GM19043 (cell line): Measurements from ENCODE around the gene GRID1.

Experiments used
- ATAC-seq: cut with Tn5 transposase; IDR thresholded peaks from one replicate; pipeline ENCODE4 v1.9.1; 2021; ENCODE audit warnings: low read depth; ENCODE audit not compliant: unreplicated experiment

The GRID1 gene

DNA sequence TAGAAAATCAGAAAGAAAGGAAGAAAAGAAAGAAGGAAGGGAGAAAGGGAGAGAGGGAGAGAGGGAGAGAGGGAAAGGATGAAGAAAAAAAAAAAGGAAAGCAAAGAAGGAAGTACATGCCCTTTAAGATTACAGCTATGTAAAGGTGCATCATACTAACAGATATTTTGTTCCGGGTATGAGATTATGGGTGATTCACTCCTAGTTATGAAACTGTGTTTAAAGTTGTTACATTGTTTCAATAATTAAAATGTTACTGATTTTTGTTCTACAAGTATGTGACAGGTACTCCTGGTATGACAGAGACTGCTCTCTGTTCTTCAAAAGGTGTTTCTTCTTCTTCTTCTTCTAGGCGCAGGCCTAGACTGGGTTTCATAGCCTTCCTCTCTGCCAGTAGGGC, 808.9 kb downstream of the GRID1 start:
- ATAC-seq = no peak

DNA sequence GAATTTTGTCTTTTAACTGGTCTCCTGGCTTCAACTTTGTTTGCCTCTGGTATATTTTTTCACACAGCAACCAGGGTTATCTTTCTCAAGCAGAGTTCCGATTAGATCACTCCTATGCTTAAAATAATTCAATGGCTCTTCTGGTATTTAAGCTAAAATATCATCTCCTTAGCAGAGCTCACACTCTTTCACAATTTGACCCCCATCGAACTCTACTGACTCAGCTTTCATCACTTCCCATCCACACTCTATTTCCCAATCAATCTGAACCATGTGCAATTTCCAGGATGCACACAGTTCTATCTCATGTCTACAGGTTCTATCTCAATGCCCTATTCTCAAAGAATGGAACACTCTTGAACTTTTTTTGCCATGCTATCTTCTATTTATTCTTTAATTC, 809.5 kb downstream of the GRID1 start:
- ATAC-seq = no peak
